Amniotic epithelial cell (primary cell): ENCODE data around the gene AGBL5.

ENCODE experiments used
- DNase-seq: peaks from one replicate; pipeline ENCODE4 v3.0.0-alpha.2; 2010; ENCODE audit warnings: low read depth

Gene AGBL5

GRCh38 chr2:27077231-27077630 lies 25.8 kb downstream of the AGBL5 start:
- no peak for DNase-seq

- peak; percentile 83 for DNase-seq
Measured at GRCh38 chr2:27078267-27079194, 27.1 kb downstream of the AGBL5 start, which contains the start of gene EMILIN1. Gene EMILIN1, plus strand, starts transcription at chr2:27078615. Its CDS starts 451 bp downstream, at chr2:27079066.

DNA sequence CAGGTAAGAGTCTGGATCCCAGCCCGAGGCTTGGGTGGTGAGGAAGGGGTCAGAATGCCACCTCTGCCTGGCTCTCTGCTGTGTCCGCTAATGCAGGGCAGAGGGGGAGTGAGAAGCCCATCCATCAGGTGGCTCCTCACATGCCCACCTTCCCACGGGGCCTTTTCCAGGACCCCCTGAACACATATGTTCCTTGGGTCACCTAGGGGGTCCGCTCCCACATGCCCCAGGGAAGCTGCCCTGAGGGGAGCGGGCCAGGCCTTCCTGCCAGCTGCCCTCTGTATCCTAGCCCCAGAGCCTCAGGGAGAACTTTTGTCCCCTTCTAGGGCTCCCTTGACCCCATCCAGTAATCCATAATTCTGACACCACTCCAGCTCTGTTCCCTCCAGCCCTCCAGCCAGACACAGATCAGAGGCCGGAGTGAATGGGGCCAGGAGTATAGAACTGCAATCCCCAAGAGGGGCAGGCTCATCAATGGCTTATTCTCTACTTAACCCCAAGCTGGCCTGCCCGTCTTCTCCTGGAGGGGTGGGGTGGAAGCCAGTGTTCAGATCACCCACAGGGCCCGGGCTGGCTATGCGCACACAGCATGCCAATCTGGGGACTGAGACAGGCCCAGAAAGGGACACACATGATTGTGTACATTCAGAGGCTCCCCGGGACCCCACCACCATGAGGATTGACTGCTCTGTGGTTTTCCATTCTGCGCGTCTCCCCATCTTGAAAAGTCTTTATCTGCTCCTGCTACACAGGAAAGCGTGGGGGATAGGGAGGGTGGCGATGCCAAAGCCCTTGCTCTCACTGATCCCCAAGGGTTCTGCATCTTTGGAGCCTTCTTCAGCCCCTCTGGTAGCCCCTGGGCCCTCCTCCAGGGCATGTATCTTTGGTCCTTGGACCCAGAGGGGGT lies 28.0 kb downstream of the AGBL5 start:
- DNase-seq: no peak

DNA sequence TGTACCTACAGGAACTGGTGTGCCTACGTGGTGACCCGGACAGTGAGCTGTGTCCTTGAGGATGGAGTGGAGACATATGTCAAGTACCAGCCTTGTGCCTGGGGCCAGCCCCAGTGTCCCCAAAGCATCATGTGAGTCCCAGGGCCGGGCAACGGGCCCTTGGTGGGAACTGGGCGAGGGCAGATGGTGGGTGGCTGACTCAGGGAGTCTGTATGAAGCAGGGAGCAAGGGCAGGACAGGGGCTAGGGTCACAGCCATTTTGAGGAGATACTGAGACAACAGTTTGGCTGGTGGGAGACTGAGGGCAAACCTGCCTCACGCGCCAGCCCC lies 28.6 kb downstream of the AGBL5 start:
- no peak for DNase-seq

GRCh38 chr2:27080603-27080936 lies 29.1 kb downstream of the AGBL5 start:
- no peak for DNase-seq

DNA sequence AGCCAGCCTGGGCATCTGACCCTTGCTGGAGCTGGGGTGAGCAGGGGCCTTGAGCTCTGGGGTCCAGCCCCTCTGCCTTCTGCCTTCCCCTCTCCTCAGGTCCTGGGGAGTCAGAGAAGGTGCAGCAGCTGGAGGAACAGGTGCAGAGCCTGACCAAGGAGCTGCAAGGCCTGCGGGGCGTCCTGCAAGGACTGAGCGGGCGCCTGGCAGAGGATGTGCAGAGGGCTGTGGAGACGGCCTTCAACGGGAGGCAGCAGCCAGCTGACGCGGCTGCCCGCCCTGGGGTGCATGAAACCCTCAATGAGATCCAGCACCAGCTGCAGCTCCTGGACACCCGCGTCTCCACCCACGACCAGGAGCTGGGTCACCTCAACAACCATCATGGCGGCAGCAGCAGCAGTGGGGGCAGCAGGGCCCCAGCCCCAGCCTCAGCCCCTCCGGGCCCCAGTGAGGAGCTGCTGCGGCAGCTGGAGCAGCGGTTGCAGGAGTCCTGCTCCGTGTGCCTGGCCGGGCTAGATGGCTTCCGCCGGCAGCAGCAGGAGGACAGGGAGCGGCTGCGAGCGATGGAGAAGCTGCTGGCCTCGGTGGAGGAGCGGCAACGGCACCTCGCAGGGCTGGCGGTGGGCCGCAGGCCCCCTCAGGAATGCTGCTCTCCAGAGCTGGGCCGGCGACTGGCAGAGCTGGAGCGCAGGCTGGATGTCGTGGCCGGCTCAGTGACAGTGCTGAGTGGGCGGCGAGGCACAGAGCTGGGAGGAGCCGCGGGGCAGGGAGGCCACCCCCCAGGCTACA lies 30.7 kb downstream of the AGBL5 start:
- DNase-seq: no peak

GRCh38 chr2:27082773-27083409 lies 31.4 kb downstream of the AGBL5 start:
- DNase-seq: no peak

DNA sequence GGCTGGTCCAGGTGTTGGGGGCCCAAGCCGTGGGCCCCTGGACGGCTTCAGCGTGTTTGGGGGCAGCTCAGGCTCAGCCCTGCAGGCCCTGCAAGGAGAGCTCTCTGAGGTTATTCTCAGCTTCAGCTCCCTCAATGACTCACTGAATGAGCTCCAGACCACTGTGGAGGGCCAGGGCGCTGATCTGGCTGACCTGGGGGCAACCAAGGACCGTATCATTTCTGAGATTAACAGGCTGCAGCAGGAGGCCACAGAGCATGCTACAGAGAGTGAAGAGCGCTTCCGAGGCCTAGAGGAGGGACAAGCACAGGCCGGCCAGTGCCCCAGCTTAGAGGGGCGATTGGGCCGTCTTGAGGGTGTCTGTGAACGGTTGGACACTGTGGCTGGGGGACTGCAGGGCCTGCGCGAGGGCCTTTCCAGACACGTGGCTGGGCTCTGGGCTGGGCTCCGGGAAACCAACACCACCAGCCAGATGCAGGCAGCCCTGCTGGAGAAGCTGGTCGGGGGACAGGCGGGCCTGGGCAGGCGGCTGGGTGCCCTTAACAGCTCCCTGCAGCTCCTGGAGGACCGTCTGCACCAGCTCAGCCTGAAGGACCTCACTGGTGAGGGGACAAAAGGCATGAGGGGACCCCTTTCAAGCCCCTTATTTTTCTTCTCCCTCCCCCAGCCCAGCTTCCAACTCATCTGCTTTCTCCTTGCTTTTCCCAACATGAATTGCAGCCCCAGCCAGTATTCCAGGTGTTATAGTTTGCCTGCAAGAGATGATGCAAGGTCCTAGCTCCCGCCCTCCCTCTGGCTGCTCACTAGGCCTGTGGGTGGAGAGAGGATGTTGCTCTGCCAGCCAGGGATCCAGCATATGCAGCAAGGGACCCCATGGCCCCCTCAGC lies 32.2 kb downstream of the AGBL5 start:
- DNase-seq: no peak

GRCh38 chr2:27084297-27085061 lies 33.0 kb downstream of the AGBL5 start:
- DNase-seq: no peak

DNA sequence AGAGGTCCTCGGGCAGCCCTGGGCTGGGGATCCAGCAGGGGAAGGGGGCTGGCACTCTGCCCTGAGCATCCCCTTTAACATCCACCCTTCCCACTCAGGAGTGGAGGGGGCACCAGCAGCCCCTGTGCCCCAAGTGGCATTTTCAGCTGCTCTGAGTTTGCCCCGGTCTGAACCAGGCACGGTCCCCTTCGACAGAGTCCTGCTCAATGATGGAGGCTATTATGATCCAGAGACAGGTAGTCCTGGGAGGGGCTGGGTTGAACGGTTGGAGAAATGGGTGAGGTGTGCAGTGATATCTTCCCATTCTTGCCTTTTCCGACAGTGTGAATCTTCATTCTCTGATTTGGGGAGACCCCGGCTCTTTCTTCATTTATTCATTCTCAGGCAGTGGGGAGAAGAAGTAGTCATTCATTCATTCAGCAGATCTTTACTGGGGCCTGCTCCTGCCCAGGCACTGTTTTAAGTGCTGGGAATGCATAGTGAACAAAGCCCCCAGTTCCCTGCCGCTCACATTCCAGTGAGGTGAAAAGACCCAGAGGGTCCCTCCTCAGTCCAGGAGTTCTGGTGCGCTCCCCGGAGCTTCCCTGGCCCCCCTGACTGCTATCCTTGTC lies 33.7 kb downstream of the AGBL5 start:
- no peak for DNase-seq

DNA sequence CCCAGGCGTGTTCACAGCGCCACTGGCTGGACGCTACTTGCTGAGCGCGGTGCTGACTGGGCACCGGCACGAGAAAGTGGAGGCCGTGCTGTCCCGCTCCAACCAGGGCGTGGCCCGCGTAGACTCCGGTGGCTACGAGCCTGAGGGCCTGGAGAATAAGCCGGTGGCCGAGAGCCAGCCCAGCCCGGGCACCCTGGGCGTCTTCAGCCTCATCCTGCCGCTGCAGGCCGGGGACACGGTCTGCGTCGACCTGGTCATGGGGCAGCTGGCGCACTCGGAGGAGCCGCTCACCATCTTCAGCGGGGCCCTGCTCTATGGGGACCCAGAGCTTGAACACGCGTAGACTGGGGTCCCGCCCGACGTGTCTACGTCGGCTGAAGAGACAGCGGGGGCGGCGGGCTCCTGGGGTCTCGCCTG lies 34.2 kb downstream of the AGBL5 start:
- peak; percentile 41 for DNase-seq

DNA sequence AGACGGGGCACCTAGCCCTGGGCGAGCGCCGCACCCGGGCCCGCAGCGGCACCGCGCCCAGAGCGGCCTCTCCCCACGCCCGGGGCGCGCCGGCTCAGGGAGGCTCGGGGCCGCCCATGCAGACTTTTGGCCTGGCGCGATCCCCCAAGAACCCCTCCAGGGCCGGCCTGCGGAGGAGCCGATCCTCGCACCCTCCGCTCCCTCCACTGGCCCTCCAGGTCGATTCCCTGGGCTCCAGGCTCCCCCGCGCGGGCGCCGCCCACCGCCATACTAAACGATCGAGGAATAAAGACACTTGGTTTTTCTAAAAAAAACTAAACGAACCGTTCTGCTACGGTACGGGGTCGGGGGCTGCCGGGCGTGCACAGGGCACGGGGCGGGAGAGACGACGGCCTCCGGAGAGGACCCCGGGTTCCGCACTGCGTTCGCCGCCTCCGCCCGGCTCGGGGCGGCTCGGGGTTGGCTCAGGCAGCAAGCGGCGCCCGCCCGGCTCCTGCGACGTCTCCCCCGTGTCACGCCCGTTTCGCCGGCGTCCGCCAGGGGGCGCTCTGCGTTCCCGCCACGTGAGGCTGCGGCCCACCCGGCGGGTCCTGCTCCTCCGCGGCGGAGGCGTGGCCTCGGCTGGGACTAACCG lies 34.7 kb downstream of the AGBL5 start:
- peak; percentile 77 for DNase-seq

DNA sequence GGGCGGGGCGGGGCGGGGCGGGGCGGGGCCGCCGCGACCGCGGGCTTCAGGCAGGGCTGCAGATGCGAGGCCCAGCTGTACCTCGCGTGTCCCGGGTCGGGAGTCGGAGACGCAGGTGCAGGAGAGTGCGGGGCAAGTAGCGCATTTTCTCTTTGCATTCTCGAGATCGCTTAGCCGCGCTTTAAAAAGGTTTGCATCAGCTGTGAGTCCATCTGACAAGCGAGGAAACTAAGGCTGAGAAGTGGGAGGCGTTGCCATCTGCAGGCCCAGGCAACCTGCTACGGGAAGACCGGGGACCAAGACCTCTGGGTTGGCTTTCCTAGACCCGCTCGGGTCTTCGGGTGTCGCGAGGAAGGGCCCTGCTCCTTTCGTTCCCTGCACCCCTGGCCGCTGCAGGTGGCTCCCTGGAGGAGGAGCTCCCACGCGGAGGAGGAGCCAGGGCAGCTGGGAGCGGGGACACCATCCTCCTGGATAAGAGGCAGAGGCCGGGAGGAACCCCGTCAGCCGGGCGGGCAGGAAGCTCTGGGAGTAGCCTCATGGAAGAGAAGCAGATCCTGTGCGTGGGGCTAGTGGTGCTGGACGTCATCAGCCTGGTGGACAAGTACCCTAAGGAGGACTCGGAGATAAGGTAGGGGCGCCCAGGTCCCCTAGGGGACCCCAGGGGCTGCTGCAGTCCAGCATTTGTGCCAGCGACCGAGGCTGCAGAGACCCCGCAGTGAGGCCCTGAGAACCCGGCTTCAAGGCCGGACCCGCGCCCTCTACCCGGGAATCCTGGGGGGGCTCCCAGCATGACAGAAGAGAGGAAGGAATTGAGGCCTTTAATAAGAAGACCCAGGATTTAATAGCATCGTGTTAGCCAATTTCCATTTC lies 35.5 kb downstream of the AGBL5 start, which contains the start of gene KHK:
Gene KHK (plus strand): TSS at position 49 of the 870 bp plus-strand sequence. CDS start 488 bp downstream, at position 537.
- peak; percentile 5 for DNase-seq

GRCh38 chr2:27087823-27088410 lies 36.4 kb downstream of the AGBL5 start:
- DNase-seq: no peak

GRCh38 chr2:27088634-27089033 lies 37.2 kb downstream of the AGBL5 start:
- DNase-seq: no peak

DNA sequence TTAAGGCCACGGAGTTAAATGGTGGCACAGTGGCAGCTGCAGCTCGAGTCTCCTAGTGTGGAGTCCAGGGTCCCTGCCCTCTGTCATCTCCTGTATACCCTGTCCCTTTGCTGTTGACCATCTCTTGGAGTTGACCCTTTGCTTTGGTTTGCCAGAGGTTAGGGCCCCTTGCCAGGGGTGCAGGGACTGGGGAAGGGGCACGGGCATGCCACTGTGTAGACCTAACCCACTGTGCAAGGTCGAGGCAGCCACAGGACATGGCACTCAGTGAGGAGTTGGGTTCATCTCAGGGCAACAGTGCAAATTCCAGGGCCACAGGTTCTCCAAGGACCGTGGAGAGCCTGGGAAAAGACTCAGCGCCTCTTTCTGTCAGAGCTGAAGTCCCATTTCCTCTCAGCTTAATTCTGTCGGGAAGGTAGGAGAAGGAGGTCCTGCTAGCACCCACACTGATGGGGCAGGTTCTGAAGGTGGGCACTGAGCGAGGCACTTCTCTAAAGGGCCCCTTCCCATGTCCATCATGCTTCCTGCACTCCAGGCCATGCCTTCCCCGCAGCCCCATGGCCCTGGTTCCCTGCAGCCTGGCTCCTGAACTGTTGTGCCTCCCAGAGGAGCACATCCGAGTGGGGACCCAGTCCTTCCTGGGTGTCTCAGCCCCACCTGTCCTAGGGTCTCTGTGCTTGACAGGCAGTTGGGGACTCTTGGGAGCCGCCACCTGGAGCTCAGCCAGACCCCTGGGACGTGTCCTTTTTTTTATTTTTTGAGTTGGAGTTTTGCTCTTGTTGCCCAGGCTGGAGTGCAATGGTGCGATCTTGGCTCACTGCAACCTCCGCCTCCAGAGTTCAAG lies 37.9 kb downstream of the AGBL5 start:
- DNase-seq: no peak
